ENCODE measurements around the gene XRCC1.

The XRCC1 gene

GRCh38 chr19:43506629-43507028, 68.7 kb downstream of the XRCC1 start:
- H3K36me3 Mint-ChIP-seq (ENCODE audit: insufficient read depth) = peaks cover 21% of the 10 kb centered on the region
- H3K9me3 Mint-ChIP-seq = no peaks in the 10 kb centered on the region
- no peak for DNase-seq (ENCODE audit: low spot score in 2 of 2)
- no peak overlapping the region for H3K27ac Mint-ChIP-seq (ENCODE audit: low read depth)
- ATAC-seq (replicated peaks; ENCODE audit: extremely low read depth, poor library complexity, severe bottlenecking) = no peak
- H3K4me3 Mint-ChIP-seq = no peak overlapping the region
- H3K27me3 Mint-ChIP-seq = no peaks in the 10 kb centered on the region
- H3K4me1 Mint-ChIP-seq = peaks cover 24% of the 10 kb centered on the region

GRCh38 chr19:43505941-43506340, 69.4 kb downstream of the XRCC1 start:
- Mint-ChIP-seq H3K27me3 (no peaks in the 10 kb centered on the region), H3K4me1 (peaks cover 24% of the 10 kb centered on the region), H3K27ac (ENCODE audit: low read depth) (peak overlapping the region; percentile 29), H3K4me3 (peak overlapping the region; percentile 47), H3K36me3 (ENCODE audit: insufficient read depth) (peaks cover 20% of the 10 kb centered on the region), H3K9me3 (no peaks in the 10 kb centered on the region)
- DNase-seq (ENCODE audit: low spot score in 2 of 2) (no peak), ATAC-seq (replicated peaks; ENCODE audit: extremely low read depth, poor library complexity, severe bottlenecking) (no peak)

- H3K9me3 Mint-ChIP-seq = no peaks in the 10 kb centered on the region
These were observed 70.2 kb downstream of the XRCC1 start for GRCh38 chr19:43505186-43505456.

GRCh38 chr19:43504426-43505185, 70.7 kb downstream of the XRCC1 start, which contains the start of gene PHLDB3:
TSS of gene PHLDB3 (minus strand) at chr19:43504746. CDS start at chr19:43504118, 628 bp downstream.
- Mint-ChIP-seq H3K4me3 (peak within 1 kb of the TSS; percentile 97), H3K36me3 (ENCODE audit: insufficient read depth) (peaks cover 14% of the 10 kb centered on the region), H3K27me3 (no peaks in the 10 kb centered on the region), H3K9me3 (no peaks in the 10 kb centered on the region), H3K27ac (ENCODE audit: low read depth) (peak within 1 kb of the TSS; percentile 82), H3K4me1 (peaks cover 24% of the 10 kb centered on the region)
- peak; percentile 42 for ATAC-seq (replicated peaks; ENCODE audit: extremely low read depth, poor library complexity, severe bottlenecking)
- no peak for DNase-seq (ENCODE audit: low spot score in 2 of 2)

More at GRCh38 chr19:43505186-43505456, 70.2 kb downstream of the XRCC1 start:
- Mint-ChIP-seq H3K36me3 (ENCODE audit: insufficient read depth) (peaks cover 14% of the 10 kb centered on the region), H3K27ac (ENCODE audit: low read depth) (peak overlapping the region; percentile 82), H3K4me3 (peak overlapping the region; percentile 97), H3K27me3 (no peaks in the 10 kb centered on the region), H3K4me1 (peaks cover 24% of the 10 kb centered on the region)
- ATAC-seq (replicated peaks; ENCODE audit: extremely low read depth, poor library complexity, severe bottlenecking) (no peak), DNase-seq (ENCODE audit: low spot score in 2 of 2) (no peak)

GRCh38 chr19:43503501-43504425, 71.6 kb downstream of the XRCC1 start:
- H3K4me1 Mint-ChIP-seq = peaks cover 29% of the 10 kb centered on the region
- ATAC-seq (replicated peaks; ENCODE audit: extremely low read depth, poor library complexity, severe bottlenecking) (peak; percentile 91), DNase-seq (ENCODE audit: low spot score in 2 of 2) (peak; percentile 94 to 95)
- peak overlapping the region; percentile 97 for H3K4me3 Mint-ChIP-seq
- H3K27ac Mint-ChIP-seq (ENCODE audit: low read depth) = peak overlapping the region; percentile 82
- peaks cover 16% of the 10 kb centered on the region for H3K36me3 Mint-ChIP-seq (ENCODE audit: insufficient read depth)
- no peaks in the 10 kb centered on the region for H3K9me3 Mint-ChIP-seq
- no peaks in the 10 kb centered on the region for H3K27me3 Mint-ChIP-seq

- H3K4me1 Mint-ChIP-seq = peaks cover 33% of the 10 kb centered on the region
- peak overlapping the region; percentile 97 for H3K4me3 Mint-ChIP-seq
- ATAC-seq (replicated peaks; ENCODE audit: extremely low read depth, poor library complexity, severe bottlenecking) = no peak
- peak overlapping the region; percentile 82 for H3K27ac Mint-ChIP-seq (ENCODE audit: low read depth)
- DNase-seq (ENCODE audit: low spot score in 2 of 2) = no peak
- peaks cover 15% of the 10 kb centered on the region for H3K36me3 Mint-ChIP-seq (ENCODE audit: insufficient read depth)
- H3K9me3 Mint-ChIP-seq = no peaks in the 10 kb centered on the region
- no peaks in the 10 kb centered on the region for H3K27me3 Mint-ChIP-seq
These were observed 72.8 kb downstream of the XRCC1 start for GRCh38 chr19:43502419-43502976.

GRCh38 chr19:43501661-43502418, 73.5 kb downstream of the XRCC1 start:
- no peaks in the 10 kb centered on the region for H3K9me3 Mint-ChIP-seq
- peaks cover 19% of the 10 kb centered on the region for H3K36me3 Mint-ChIP-seq (ENCODE audit: insufficient read depth)
- no peak for DNase-seq (ENCODE audit: low spot score in 2 of 2)
- H3K27me3 Mint-ChIP-seq = no peaks in the 10 kb centered on the region
- no peak for ATAC-seq (replicated peaks; ENCODE audit: extremely low read depth, poor library complexity, severe bottlenecking)
- peaks cover 33% of the 10 kb centered on the region for H3K4me1 Mint-ChIP-seq
- H3K4me3 Mint-ChIP-seq = no peak overlapping the region
- no peak overlapping the region for H3K27ac Mint-ChIP-seq (ENCODE audit: low read depth)

- no peaks in the 10 kb centered on the region for H3K9me3 Mint-ChIP-seq
- peaks cover 27% of the 10 kb centered on the region for H3K4me1 Mint-ChIP-seq
- no peak overlapping the region for H3K4me3 Mint-ChIP-seq
- H3K27me3 Mint-ChIP-seq = no peaks in the 10 kb centered on the region
- DNase-seq (ENCODE audit: low spot score in 2 of 2) (no peak), ATAC-seq (replicated peaks; ENCODE audit: extremely low read depth, poor library complexity, severe bottlenecking) (no peak)
- H3K27ac Mint-ChIP-seq (ENCODE audit: low read depth) = no peak overlapping the region
- H3K36me3 Mint-ChIP-seq (ENCODE audit: insufficient read depth) = peaks cover 20% of the 10 kb centered on the region
These were observed 76.3 kb downstream of the XRCC1 start for GRCh38 chr19:43499042-43499441.

GRCh38 chr19:43498233-43498842, 77.0 kb downstream of the XRCC1 start:
- ATAC-seq (replicated peaks; ENCODE audit: extremely low read depth, poor library complexity, severe bottlenecking) (no peak), DNase-seq (ENCODE audit: low spot score in 2 of 2) (no peak)
- H3K36me3 Mint-ChIP-seq (ENCODE audit: insufficient read depth) = peaks cover 20% of the 10 kb centered on the region
- H3K9me3 Mint-ChIP-seq = no peaks in the 10 kb centered on the region
- H3K27me3 Mint-ChIP-seq = no peaks in the 10 kb centered on the region
- H3K4me3 Mint-ChIP-seq = no peak overlapping the region
- peaks cover 23% of the 10 kb centered on the region for H3K4me1 Mint-ChIP-seq
- peak overlapping the region; percentile 54 for H3K27ac Mint-ChIP-seq (ENCODE audit: low read depth)

GRCh38 chr19:43496960-43497359, 78.4 kb downstream of the XRCC1 start:
- Mint-ChIP-seq H3K27ac (ENCODE audit: low read depth) (no peak overlapping the region), H3K9me3 (no peaks in the 10 kb centered on the region), H3K36me3 (ENCODE audit: insufficient read depth) (peaks cover 17% of the 10 kb centered on the region), H3K4me3 (no peak overlapping the region), H3K27me3 (no peaks in the 10 kb centered on the region), H3K4me1 (peaks cover 10% of the 10 kb centered on the region)
- no peak for DNase-seq (ENCODE audit: low spot score in 2 of 2)
- ATAC-seq (replicated peaks; ENCODE audit: extremely low read depth, poor library complexity, severe bottlenecking) = no peak

- no peak overlapping the region for H3K4me3 Mint-ChIP-seq
These were observed 80.2 kb downstream of the XRCC1 start for GRCh38 chr19:43495082-43495481.

More at GRCh38 chr19:43495082-43495481, 80.2 kb downstream of the XRCC1 start:
- Mint-ChIP-seq H3K27me3 (no peaks in the 10 kb centered on the region), H3K27ac (ENCODE audit: low read depth) (no peak overlapping the region), H3K4me1 (peaks cover 10% of the 10 kb centered on the region), H3K36me3 (ENCODE audit: insufficient read depth) (peaks cover 16% of the 10 kb centered on the region), H3K9me3 (no peaks in the 10 kb centered on the region)
- no peak for DNase-seq (ENCODE audit: low spot score in 2 of 2)
- ATAC-seq (replicated peaks; ENCODE audit: extremely low read depth, poor library complexity, severe bottlenecking) = no peak
